HG03159 (cell line): Measurements from ENCODE around the gene TNNC2.

Experiments
- ATAC-seq: cut with Tn5 transposase; IDR thresholded peaks from one replicate; pipeline ENCODE4 v1.9.1; 2021; ENCODE audit warnings: mild to moderate bottlenecking, moderate library complexity; ENCODE audit not compliant: unreplicated experiment

TNNC2 gene

DNA sequence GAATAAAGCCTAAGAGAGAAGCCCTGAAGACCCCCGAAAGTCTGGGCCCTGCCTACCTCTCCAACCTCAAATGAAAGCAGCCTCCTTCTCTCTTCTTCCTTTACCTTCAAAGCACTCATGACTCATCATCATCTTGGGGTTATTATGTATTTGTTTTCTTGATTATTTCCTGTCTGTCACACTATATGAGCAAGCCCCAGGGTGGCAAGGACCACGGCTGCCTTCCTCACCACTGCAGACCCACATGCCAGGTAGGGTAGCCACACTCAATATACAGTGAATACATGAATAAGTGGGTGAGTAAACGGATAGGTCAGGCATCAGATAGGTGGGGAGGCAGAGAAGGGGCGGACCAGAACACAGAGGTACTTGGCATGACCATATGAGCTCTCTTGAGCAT lies 44.2 kb downstream of the TNNC2 start:
- no peak for ATAC-seq

DNA sequence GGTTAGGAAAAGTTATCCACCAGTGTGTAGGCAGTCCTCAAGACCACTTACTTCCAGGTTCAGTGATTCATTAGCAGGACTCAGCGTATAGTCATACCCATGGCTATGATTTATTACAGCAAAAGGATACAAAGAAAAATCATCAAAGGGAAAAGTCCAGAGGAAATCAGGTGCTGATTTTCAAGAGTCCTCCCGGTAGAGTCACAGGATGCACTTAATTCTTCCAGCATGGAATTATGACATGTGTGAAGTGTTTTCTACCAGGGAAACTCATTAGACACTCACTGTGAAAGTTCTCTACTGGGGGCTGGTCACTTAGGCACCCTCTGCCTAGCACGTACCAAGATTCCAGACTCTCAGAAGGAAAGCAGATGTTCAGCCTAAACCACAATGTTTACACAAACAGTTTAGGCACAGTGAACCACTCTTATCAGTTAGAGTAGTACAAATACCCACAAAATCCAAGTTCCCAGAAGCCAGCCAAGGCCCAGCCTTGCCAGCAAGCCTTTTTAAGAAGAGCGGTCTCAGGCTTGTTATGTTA lies 45.7 kb downstream of the TNNC2 start:
- no peak for ATAC-seq

DNA sequence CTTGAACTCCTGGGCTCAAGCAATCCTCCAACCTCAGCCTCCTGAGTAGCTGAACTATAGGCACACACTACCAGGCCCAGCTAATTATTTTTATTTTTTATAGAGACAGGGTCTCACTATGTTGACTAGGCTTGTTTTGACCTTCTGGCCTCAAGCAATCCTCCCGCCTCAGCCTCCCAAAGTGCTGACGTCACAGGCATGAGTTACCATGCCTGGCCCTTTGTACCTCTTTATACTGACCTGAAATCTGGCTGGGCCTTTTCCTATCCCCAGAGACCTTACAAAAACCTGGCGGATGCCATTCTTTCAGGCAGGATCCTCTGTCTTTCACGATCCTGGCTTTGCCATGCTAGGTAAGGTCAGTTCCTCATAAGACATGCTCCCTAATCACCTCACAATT lies 47.0 kb downstream of the TNNC2 start:
- ATAC-seq, result no peak

DNA sequence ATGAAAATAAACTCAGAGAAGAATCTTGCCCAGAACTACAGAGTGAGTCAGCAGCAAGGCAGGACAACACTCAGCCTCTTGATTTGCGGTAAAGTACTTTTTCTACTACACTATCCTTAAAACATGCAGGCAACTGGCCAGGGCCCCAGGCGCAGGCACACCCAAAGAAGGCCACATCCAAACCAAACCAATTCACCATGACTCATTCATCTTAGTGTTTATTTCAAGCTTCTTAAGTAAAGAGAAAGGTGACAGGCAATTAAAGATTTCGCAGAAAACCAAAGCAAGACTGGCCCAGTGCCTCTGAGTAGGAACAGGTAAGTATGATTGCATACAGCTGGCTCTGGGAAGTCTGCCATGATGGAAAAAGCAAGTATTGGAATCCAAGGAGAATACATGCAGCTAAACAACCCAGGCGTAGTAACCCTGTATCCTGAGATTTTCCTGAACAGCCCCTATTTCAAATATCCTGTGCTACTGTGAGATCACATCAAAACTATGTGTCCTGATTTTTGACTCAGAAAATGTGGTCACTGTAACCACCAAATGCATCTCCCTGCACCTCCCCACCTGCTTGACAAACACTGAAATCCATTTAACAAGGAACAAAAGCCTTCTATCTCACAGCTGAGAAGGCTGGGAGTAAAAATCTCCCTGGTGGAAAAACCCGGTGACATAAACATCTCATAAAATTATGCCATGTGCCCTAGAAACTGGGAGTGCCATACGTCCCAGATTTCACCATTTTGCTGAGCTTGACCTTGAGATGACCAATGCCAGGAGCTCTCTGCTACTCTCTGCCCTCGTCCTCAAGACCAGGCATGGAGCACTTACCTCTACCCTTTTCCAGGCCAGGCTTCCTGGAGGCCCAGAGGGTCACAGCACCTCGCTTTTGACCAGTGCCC lies 47.8 kb downstream of the TNNC2 start:
- ATAC-seq, result no peak

DNA sequence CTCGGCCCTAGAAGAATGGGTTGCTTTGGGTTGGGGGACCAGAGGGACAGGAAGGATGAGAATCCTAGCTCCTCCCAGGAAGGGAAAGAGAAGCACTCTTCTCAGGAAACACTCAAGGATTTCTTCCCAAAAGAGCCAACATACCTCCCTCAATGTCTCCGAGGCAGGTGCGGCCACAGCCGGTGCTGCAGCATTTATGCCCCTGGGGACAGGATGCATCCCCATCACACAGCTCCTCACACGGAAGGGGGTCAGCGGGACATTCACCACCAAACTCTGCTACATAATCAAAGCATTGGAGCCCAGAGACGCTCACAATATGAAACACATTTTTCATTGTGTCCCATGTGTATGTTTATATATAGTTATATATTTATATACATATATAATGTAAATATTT lies 50.2 kb downstream of the TNNC2 start:
- ATAC-seq, result no peak

DNA sequence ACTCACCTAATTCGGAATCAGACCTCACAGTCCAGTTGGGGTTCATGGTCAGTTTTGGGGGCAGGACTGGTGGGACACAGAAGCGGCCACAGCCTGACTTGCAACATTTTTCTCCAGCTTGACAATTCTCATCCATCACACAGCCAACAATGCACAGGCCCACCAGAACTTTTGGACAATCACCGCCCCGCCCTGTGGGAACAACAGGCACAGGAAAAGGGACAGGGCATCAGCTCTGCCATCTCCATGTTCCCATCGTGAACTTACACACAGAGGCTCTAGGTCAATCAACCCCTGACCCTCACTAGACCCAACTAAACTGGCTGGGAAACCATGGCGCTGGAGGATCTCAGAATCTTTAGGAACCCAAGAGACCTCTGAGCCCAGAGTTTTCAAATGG lies 51.7 kb downstream of the TNNC2 start:
- no peak for ATAC-seq

DNA sequence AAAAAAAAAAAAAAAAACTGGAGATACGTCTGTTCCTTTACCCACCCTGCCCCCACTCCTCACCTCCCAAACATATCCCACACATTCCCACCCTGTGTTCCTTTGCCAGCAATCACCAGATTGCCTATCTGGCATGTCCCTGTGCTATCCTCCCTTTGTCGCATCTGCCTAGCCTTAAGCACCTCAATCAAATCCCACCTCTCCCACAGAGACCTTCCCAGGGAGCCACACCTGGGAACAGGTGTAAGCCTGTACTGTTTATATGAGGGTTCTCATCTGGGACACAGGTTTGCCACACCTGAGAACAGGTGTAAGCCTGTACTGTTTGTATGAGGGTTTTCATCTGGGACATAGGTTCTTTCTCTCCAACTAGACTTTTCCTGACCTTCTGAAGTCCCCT lies 52.2 kb downstream of the TNNC2 start:
- ATAC-seq, result no peak
